C4-2B (cell line): ENCODE measurements around the gene CRTC2.

Experiments
- CTCF ChIP-seq: fragments of 450-650 bp; conservative IDR thresholded peaks from 2 replicates; pipeline ENCODE4 v1.5.1; 2017; ENCODE audit warnings: mild to moderate bottlenecking
- ZFX ChIP-seq: fragments of 450-650 bp; IDR thresholded peaks from 2 replicates; pipeline ENCODE4 v1.6.1; 2017

- TF ChIP-seq CTCF: peak; percentile 99
- 0 out of 2 replicates have a peak, but pooled peaks have one; percentile 26 for TF ChIP-seq ZFX
Measured at GRCh38 chr1:153946622-153947241, 11.7 kb downstream of the CRTC2 start, which contains the start of gene DENND4B.
